Measurements from ENCODE around the gene PGLYRP1. TPM values are rescaled to one million over a fixed set of nuclear protein-coding genes. Genes with fewer than 3 reads are reported as not detected.

PGLYRP1 gene
- total and polyA plus RNA-seq, 2 of the 4 experiments (the other 2 are of a cell fraction): not detected

DNA sequence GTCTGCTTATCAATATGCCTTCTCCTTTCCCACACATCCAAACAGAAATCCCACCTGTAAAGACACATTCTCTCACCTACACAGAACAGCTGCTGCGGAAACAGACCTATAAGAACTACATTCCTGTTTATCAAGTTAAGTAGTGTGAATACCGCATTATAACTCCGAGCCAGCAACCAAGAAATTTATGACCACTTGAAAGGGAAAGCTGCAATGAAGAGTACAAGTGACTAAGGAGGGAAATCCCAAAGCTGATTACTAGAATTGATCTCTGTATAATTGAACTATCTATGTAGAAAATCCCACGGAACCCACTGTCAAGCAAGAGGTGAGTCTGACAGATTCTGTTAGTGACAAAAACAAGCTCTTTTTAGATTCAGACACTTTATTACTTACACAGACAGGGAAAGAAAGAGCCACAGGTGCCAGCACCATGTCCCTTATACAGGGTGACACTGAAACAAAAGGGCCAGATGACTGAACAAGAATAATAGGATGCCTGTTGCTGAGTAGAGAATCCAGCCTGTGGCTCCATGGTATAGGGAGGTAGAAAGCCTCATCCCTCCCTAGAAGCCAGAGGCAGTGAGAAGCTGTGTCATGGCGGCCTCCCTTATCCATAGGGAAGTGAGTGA, 19.5 kb upstream of the PGLYRP1 start:
- Histone ChIP-seq H3K18ac (ENCODE audit: low read depth, low read length) (no peak overlapping the region), H4K91ac (ENCODE audit: insufficient read depth, low read depth, low read length) (no peak overlapping the region), H2BK120ac (ENCODE audit: low read depth, low read length) (no peak overlapping the region), H3K14ac (replicated peaks; ENCODE audit: low read depth, low read length) (no peak overlapping the region), H4K8ac (ENCODE audit: low read depth in 2 of 2, low read length in 2 of 2) (no peak overlapping the region), H2BK20ac (ENCODE audit: low read depth, low read length) (no peak overlapping the region), H3K79me1 (ENCODE audit: low read depth in 1 of 2, low read length in 2 of 2) (no peaks in the 10 kb centered on the region), H4K20me1 (ENCODE audit: insufficient read depth, low read length) (no peaks in the 10 kb centered on the region), H3K36me3 (ENCODE audit: control insufficient read depth, insufficient read depth, low read length) (no peaks in the 10 kb centered on the region), H3K9me3 (ENCODE audit: control insufficient read depth, insufficient read depth, low read length) (peaks cover 6% of the 10 kb centered on the region), H2BK15ac (ENCODE audit: low read depth, low read length) (no peak overlapping the region), H2AK9ac (replicated peaks; ENCODE audit: low read depth, low read length, poor library complexity) (no peak overlapping the region), H4K5ac (ENCODE audit: low read depth, low read length) (no peak overlapping the region), H3K4me2 (ENCODE audit: low read depth, low read length) (no peak overlapping the region), H3K4me1 (ENCODE audit: control insufficient read depth, insufficient read depth, low read length) (no peaks in the 10 kb centered on the region), H3K9ac (ENCODE audit: low read depth, low read length) (no peak overlapping the region), H3K56ac (ENCODE audit: extremely low read depth, insufficient read depth, low read length) (no peak overlapping the region), H3K9me1 (ENCODE audit: insufficient read depth, low read length) (no peaks in the 10 kb centered on the region), H2BK5ac (ENCODE audit: low read depth, low read length, poor library complexity, severe bottlenecking) (no peak overlapping the region), H3K27me3 (ENCODE audit: control insufficient read depth, insufficient read depth, low read length) (peaks cover 50% of the 10 kb centered on the region), H3K4ac (ENCODE audit: low read depth, low read length) (no peak overlapping the region), H3K27ac (ENCODE audit: insufficient read depth, low read length) (no peak overlapping the region), H2AFZ (replicated peaks; ENCODE audit: low read length, poor library complexity) (no peak overlapping the region), H3K23ac (ENCODE audit: low read depth, low read length) (no peak overlapping the region), H2AK5ac (ENCODE audit: low read depth, low read length) (no peak overlapping the region), H3K4me3 (ENCODE audit: insufficient read depth, low read depth, low read length) (no peak overlapping the region)
- TF ChIP-seq RCOR1 (IDR thresholded peaks at IDR 0.05; ENCODE audit: insufficient replicate concordance, low read length) (no peak), POLR2A (IDR thresholded peaks at IDR 0.05; ENCODE audit: low read depth, low read length) (no peak), RFX5 (IDR thresholded peaks at IDR 0.05; ENCODE audit: low read depth, low read length) (no peak)
- TF ChIP-seq, protein P1, sequence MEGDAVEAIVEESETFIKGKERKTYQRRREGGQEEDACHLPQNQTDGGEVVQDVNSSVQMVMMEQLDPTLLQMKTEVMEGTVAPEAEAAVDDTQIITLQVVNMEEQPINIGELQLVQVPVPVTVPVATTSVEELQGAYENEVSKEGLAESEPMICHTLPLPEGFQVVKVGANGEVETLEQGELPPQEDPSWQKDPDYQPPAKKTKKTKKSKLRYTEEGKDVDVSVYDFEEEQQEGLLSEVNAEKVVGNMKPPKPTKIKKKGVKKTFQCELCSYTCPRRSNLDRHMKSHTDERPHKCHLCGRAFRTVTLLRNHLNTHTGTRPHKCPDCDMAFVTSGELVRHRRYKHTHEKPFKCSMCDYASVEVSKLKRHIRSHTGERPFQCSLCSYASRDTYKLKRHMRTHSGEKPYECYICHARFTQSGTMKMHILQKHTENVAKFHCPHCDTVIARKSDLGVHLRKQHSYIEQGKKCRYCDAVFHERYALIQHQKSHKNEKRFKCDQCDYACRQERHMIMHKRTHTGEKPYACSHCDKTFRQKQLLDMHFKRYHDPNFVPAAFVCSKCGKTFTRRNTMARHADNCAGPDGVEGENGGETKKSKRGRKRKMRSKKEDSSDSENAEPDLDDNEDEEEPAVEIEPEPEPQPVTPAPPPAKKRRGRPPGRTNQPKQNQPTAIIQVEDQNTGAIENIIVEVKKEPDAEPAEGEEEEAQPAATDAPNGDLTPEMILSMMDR (conservative IDR thresholded peaks at IDR 0.05; ENCODE audit: low read depth, low read length): no peak
- TF ChIP-seq, protein P2, sequence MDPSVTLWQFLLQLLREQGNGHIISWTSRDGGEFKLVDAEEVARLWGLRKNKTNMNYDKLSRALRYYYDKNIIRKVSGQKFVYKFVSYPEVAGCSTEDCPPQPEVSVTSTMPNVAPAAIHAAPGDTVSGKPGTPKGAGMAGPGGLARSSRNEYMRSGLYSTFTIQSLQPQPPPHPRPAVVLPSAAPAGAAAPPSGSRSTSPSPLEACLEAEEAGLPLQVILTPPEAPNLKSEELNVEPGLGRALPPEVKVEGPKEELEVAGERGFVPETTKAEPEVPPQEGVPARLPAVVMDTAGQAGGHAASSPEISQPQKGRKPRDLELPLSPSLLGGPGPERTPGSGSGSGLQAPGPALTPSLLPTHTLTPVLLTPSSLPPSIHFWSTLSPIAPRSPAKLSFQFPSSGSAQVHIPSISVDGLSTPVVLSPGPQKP (IDR thresholded peaks at IDR 0.05; ENCODE audit: borderline replicate concordance, low read depth, low read length): no peak
- no TSS peak for BruUV-seq (replicated peaks)
- POLR2A ChIA-PET (ENCODE audit: unreplicated experiment): no interaction called here
- DNase-seq (no peak), ATAC-seq (ENCODE audit: low read depth) (no peak)
- intact Hi-C loops (cut with micrococcal nuclease) (no loop called here), dilution Hi-C loops (cut with HindIII; ENCODE audit: low sequenced_read_pairs, unreplicated experiment) (no loop called here), in situ Hi-C loops (cut with MboI; ENCODE audit: low sequenced_read_pairs) (no loop called here)
- CTCF ChIA-PET: interaction anchor here (1.2 to 3.2 kb wide), 2 partner anchors 13 to 35 kb away, joined by 7 to 13 read pairs; no protein-coding TSS in a partner anchor
- no CpG with 5 or more reads among the region's 5 CpGs for WGBS, 2 experiments (ENCODE audit: extremely low coverage in 2 of 2, insufficient read length in 1 of 2)
